Measurements from ENCODE around the gene MT2A.

Gene MT2A

DNA sequence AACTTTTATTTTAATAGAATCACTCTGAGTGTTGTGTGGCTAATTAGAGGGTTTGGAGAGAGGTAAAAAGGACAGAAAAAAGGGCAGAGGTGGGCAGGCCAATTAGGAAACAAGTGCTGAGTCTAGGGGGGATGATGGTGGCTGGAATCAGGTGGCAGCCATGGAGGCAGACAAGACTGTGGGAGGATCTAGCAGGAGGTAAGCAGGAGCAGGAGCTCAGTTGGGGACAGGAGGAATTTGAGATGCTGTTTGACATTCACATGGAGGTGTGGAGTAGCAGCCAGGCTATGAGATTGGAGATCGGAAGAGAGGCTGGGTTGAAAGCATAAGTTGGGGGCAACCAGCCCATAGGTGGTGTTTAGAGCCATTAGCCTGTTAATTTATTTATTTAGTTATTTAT lies 47.3 kb upstream of the MT2A start:
- Histone ChIP-seq H3K27me3 (ENCODE audit: low read length) (no peaks in the 10 kb centered on the region; the same call in 1 of the 2 replicates), H3K27ac (ENCODE audit: low read depth, low read length) (no peak overlapping the region), H3K4me3 (ENCODE audit: insufficient read depth, low read length, poor library complexity, severe bottlenecking) (no peak overlapping the region), H3K4me2 (ENCODE audit: low read depth, low read length, poor library complexity, severe bottlenecking) (no peak overlapping the region), H4K20me1 (ENCODE audit: low read depth, low read length) (no peaks in the 10 kb centered on the region), H2AFZ (ENCODE audit: low read depth, low read length, severe bottlenecking) (no peak overlapping the region), H3K36me3 (ENCODE audit: low read length) (no peaks in the 10 kb centered on the region), H3K9me2 (replicated peaks; ENCODE audit: insufficient read depth, low read length) (no peaks in the 10 kb centered on the region), H3K9ac (ENCODE audit: low read length) (no peak overlapping the region), H3K79me2 (ENCODE audit: insufficient read depth, low read length) (no peaks in the 10 kb centered on the region), H3K9me3 (ENCODE audit: insufficient read depth, low read length) (no peaks in the 10 kb centered on the region), H3F3A (ENCODE audit: insufficient read depth) (no peaks in the 10 kb centered on the region)
- TF ChIP-seq EZH2phosphoT487 (conservative IDR thresholded peaks at IDR 0.05; ENCODE audit: low read length), result no peak
- TF ChIP-seq, protein P1, sequence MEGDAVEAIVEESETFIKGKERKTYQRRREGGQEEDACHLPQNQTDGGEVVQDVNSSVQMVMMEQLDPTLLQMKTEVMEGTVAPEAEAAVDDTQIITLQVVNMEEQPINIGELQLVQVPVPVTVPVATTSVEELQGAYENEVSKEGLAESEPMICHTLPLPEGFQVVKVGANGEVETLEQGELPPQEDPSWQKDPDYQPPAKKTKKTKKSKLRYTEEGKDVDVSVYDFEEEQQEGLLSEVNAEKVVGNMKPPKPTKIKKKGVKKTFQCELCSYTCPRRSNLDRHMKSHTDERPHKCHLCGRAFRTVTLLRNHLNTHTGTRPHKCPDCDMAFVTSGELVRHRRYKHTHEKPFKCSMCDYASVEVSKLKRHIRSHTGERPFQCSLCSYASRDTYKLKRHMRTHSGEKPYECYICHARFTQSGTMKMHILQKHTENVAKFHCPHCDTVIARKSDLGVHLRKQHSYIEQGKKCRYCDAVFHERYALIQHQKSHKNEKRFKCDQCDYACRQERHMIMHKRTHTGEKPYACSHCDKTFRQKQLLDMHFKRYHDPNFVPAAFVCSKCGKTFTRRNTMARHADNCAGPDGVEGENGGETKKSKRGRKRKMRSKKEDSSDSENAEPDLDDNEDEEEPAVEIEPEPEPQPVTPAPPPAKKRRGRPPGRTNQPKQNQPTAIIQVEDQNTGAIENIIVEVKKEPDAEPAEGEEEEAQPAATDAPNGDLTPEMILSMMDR (IDR thresholded peaks at IDR 0.05; ENCODE audit: insufficient read depth, low read length, poor library complexity, severe bottlenecking), result no peak

DNA sequence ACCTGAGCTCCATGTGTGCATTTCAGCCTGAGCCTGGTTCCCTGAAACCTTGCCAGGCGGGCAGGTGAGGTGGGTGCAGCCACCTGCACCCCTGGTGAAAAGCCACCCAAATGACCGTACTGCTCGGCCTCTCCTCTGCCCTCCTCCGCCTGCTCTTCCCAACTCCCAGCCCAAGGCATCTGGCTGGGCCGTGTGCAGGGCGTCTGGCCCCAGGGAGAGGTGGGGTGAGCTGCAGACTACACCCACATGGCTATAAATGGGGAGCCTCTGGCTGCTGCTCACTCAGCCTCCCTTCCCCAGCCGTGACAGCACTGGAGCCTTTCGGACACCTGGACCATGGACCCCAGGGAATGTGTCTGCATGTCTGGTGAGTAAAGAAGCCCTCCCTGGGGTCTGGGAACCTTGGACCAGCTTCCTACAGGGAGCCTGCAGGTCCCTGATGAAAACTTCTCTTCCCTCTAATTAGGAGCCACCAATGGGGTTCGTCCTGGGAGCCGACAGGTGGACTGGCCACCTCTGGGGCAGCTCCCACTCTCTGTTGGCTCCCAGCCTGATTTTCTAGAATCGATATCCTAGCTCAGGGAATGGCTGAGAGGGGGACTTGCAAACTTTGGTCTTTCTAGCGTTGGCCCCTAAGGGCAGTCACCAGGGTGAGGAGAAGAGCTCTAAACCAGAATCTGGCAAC lies 43.4 kb upstream of the MT2A start, which contains the start of gene MT4:
Gene MT4, plus strand, starts transcription at position 281 of the 685 bp plus-strand sequence. Its CDS starts 56 bp downstream, at position 337.
- H3K27me3 ChIP-seq (ENCODE audit: low read length), result peaks cover 3% of the 10 kb centered on the region; the same call in 1 of the 2 replicates
- H4K20me1 ChIP-seq (ENCODE audit: low read depth, low read length), result no peaks in the 10 kb centered on the region
- H3F3A ChIP-seq (ENCODE audit: insufficient read depth), result no peaks in the 10 kb centered on the region
- no peaks in the 10 kb centered on the region for H3K9me3 ChIP-seq (ENCODE audit: insufficient read depth, low read length)
- no peak within 1 kb of the TSS for H3K9ac ChIP-seq (ENCODE audit: low read length)
- no peaks in the 10 kb centered on the region for H3K79me2 ChIP-seq (ENCODE audit: insufficient read depth, low read length)
- TF ChIP-seq, protein P1 (IDR thresholded peaks at IDR 0.05; ENCODE audit: insufficient read depth, low read length, poor library complexity, severe bottlenecking), result no peak
- no peak for TF ChIP-seq EZH2phosphoT487 (conservative IDR thresholded peaks at IDR 0.05; ENCODE audit: low read length)
- no peak within 1 kb of the TSS for H3K4me2 ChIP-seq (ENCODE audit: low read depth, low read length, poor library complexity, severe bottlenecking)
- no peak within 1 kb of the TSS for H3K4me3 ChIP-seq (ENCODE audit: insufficient read depth, low read length, poor library complexity, severe bottlenecking)
- no peaks in the 10 kb centered on the region for H3K36me3 ChIP-seq (ENCODE audit: low read length)
- no peaks in the 10 kb centered on the region for H3K9me2 ChIP-seq (replicated peaks; ENCODE audit: insufficient read depth, low read length)
- no peak within 1 kb of the TSS for H2AFZ ChIP-seq (ENCODE audit: low read depth, low read length, severe bottlenecking)
- H3K27ac ChIP-seq (ENCODE audit: low read depth, low read length), result no peak within 1 kb of the TSS

DNA sequence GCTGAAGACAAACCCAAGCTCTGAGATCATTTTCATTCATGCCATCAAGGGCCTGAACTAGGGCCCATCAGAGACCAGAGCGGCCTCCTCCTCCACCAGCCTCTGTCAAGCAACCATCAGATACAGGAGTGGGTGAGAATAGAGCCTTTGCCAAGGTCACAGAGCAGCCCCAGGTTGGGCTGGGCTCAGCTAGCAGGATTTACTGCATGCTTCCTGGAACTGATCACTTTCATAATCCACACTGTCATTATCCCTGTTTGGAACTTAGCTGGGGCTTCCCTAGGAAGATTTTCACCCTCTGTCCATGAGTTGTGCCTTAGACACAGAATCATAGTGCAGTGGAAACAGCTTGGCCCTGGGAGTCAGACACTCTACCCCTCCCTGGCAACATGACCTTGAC lies 38.4 kb upstream of the MT2A start:
- no peak for TF ChIP-seq EZH2phosphoT487 (conservative IDR thresholded peaks at IDR 0.05; ENCODE audit: low read length)
- TF ChIP-seq, protein P1 (IDR thresholded peaks at IDR 0.05; ENCODE audit: insufficient read depth, low read length, poor library complexity, severe bottlenecking), result no peak
- Histone ChIP-seq H3F3A (ENCODE audit: insufficient read depth) (no peaks in the 10 kb centered on the region), H3K9me3 (ENCODE audit: insufficient read depth, low read length) (no peaks in the 10 kb centered on the region), H3K4me2 (ENCODE audit: low read depth, low read length, poor library complexity, severe bottlenecking) (no peak overlapping the region), H3K27ac (ENCODE audit: low read depth, low read length) (no peak overlapping the region), H3K4me3 (ENCODE audit: insufficient read depth, low read length, poor library complexity, severe bottlenecking) (no peak overlapping the region), H2AFZ (ENCODE audit: low read depth, low read length, severe bottlenecking) (no peak overlapping the region), H4K20me1 (ENCODE audit: low read depth, low read length) (no peaks in the 10 kb centered on the region), H3K9ac (ENCODE audit: low read length) (no peak overlapping the region), H3K36me3 (ENCODE audit: low read length) (no peaks in the 10 kb centered on the region), H3K9me2 (replicated peaks; ENCODE audit: insufficient read depth, low read length) (no peaks in the 10 kb centered on the region), H3K27me3 (ENCODE audit: low read length) (peaks cover 3% of the 10 kb centered on the region; the same call in 1 of the 2 replicates), H3K79me2 (ENCODE audit: insufficient read depth, low read length) (no peaks in the 10 kb centered on the region)

Measured in SU-DHL-6 (cell line).